Uterus (tissue), 4 donors: ENCODE results near the gene GRIA1. TPM values are rescaled to one million over a fixed set of nuclear protein-coding genes. Genes with fewer than 3 reads are reported as not detected.
"Not testable (repeated sequence)": the region's sequence is repeated elsewhere in the genome, so short reads cannot be mapped to it uniquely, and the experiment has no call there.

Source experiments
- DNase-seq, 2 donors: peaks; one replicate each; pipeline ENCODE4 v3.0.0-alpha.2; 2019 to 2020
- H3K27ac ChIP-seq, 2 donors: fragments of 200-600 bp; sonication (generic); 1 replicate in 1 of 2; 2 replicates in 1 of 2; pipeline ENCODE4 v1.5.1; 2016 to 2018
- H3K27me3 ChIP-seq, 2 donors: fragments of 200-600 bp; sonication (generic); one replicate each; pipeline ENCODE4 v1.5.1; 2018 to 2019; ENCODE audit warnings: control low read depth in 1 of 2
- H3K36me3 ChIP-seq, 2 donors: fragments of 200-600 bp; sonication (generic); one replicate each; pipeline ENCODE4 v1.5.1; 2019; ENCODE audit warnings: control low read depth in 1 of 2
- H3K4me1 ChIP-seq, 2 donors: fragments of 200-600 bp; sonication (generic); one replicate each; pipeline ENCODE4 v1.5.1; 2018 to 2019; ENCODE audit warnings: control low read depth in 1 of 2
- H3K4me3 ChIP-seq, 2 donors: fragments of 200-600 bp; sonication (generic); 1 replicate in 1 of 2; 2 replicates in 1 of 2; pipeline ENCODE4 v1.5.1; 2018 to 2019; ENCODE audit warnings: mild to moderate bottlenecking in 1 of 2
- H3K9me3 ChIP-seq, 2 donors: fragments of 200-600 bp; sonication (generic); one replicate each; pipeline ENCODE4 v1.5.1; 2019; ENCODE audit warnings: control low read depth in 1 of 2
- CTCF ChIP-seq, 4 experiments: fragments of 200-600 bp in 2 of 4; fragments of 450-650 bp in 2 of 4; sonication (generic) in 2 of 4; IDR thresholded peaks; one replicate each; pipeline ENCODE4 v1.5.1; 2016 to 2019; ENCODE audit warnings: antibody characterized with exemption in 4 of 4, mild to moderate bottlenecking in 2 of 4, moderate library complexity in 1 of 4
- POLR2A ChIP-seq, 2 donors: fragments of 450-650 bp; IDR thresholded peaks; one replicate each; pipeline ENCODE4 v1.6.1; 2016; ENCODE audit warnings: antibody characterized with exemption in 2 of 2, mild to moderate bottlenecking in 1 of 2, moderate library complexity in 1 of 2
- intact Hi-C: fragments of 100-400 bp; cut with DNase I; formaldehyde crosslinking; loops from one replicate; pipeline ENCODE4 v1.15.1; 2023; ENCODE audit warnings: low total_unique reads
- small RNA-seq: library from RNA; depleted of rRNA; stranded (forward); fragments of <200 nt; gene quantifications from one replicate; pipeline ENCODE3, GENCODE V24; 2016
- total RNA-seq, 4 donors: library from RNA; depleted of rRNA in 3 of 4; stranded (reverse); fragments of >200 nt in 3 of 4; gene quantifications; one replicate each; pipeline versions ENCODE4 v1.1.0 to v1.2.4, GENCODE V29; 2014 to 2023
- donor health status: DM: yes; HTN: yes; CAD: no.

Gene GRIA1
- total RNA-seq, 4 donors from 2014 or later, result 0.37 to 24.1 (median 1.5) TPM; not detected in 1

- intact Hi-C loops, result no loop called here
- no peak overlapping the region for H3K27ac ChIP-seq
- no peak overlapping the region for H3K4me3 ChIP-seq
- DNase-seq, result no peak
- H3K27me3 ChIP-seq, result no peaks in the 10 kb centered on the region
- H3K36me3 ChIP-seq, result no peaks in the 10 kb centered on the region
- TF ChIP-seq CTCF (IDR thresholded peaks at IDR 0.05), result no peak
- TF ChIP-seq POLR2A (IDR thresholded peaks at IDR 0.05), result no peak
- H3K4me1 ChIP-seq, result no peaks in the 10 kb centered on the region
- H3K9me3 ChIP-seq, result no peaks in the 10 kb centered on the region
Observed at GRCh38 chr5:153831973-153832372, 341.5 kb downstream of the GRIA1 start.

- intact Hi-C loops, result no loop called here
- no peak for DNase-seq
- H3K4me3 ChIP-seq, result no peak overlapping the region
- no peaks in the 10 kb centered on the region for H3K36me3 ChIP-seq
- no peaks in the 10 kb centered on the region for H3K4me1 ChIP-seq
- no peak for TF ChIP-seq CTCF (IDR thresholded peaks at IDR 0.05)
- TF ChIP-seq POLR2A (IDR thresholded peaks at IDR 0.05), result no peak
- H3K27ac ChIP-seq, result no peak overlapping the region
- no peaks in the 10 kb centered on the region for H3K27me3 ChIP-seq
- no peaks in the 10 kb centered on the region for H3K9me3 ChIP-seq
Observed at GRCh38 chr5:153835891-153836515, 345.5 kb downstream of the GRIA1 start.

- H3K9me3 ChIP-seq, DNase-seq, H3K4me1 ChIP-seq, H3K36me3 ChIP-seq, intact Hi-C loops, H3K27ac ChIP-seq, H3K27me3 ChIP-seq, H3K4me3 ChIP-seq: not testable (repeated sequence)
Observed at GRCh38 chr5:153849303-153850113, 359.0 kb downstream of the GRIA1 start.

- Histone ChIP-seq H3K4me3 (no peak overlapping the region), H3K27me3 (no peaks in the 10 kb centered on the region), H3K9me3 (no peaks in the 10 kb centered on the region), H3K4me1 (no peaks in the 10 kb centered on the region), H3K27ac (no peak overlapping the region), H3K36me3 (no peaks in the 10 kb centered on the region)
- TF ChIP-seq POLR2A (IDR thresholded peaks at IDR 0.05) (no peak), CTCF (IDR thresholded peaks at IDR 0.05) (no peak)
- intact Hi-C loops, result no loop called here
- DNase-seq, result no peak
Observed at GRCh38 chr5:153860195-153860886, 369.9 kb downstream of the GRIA1 start.

GRCh38 chr5:153862906-153863305 is 372.4 kb downstream of the GRIA1 start:
- H3K27ac ChIP-seq, H3K4me1 ChIP-seq, H3K4me3 ChIP-seq, DNase-seq, H3K9me3 ChIP-seq, H3K36me3 ChIP-seq, intact Hi-C loops, H3K27me3 ChIP-seq: not testable (repeated sequence)

Small RNA genes within 50 kb of the gene (small RNA-seq; reads per million reads assigned to genes)
- not detected for gene RN7SL177P
